HCT116 (cell line): ENCODE data around the gene H2AZ1.

ENCODE experiments used
- JUND ChIP-seq: IDR thresholded peaks from 2 replicates; pipeline ENCODE4 v1.6.1; 2012
- TF ChIP-seq, protein P1 (sequence below), 3 experiments: fragments of 200-600 bp in 1 of 3; sonication (generic) in 1 of 3; IDR thresholded peaks in 2 of 3; conservative IDR thresholded peaks in 1 of 3; 2 replicates each; pipeline ENCODE4 v1.5.1; 2012 to 2017; ENCODE audit warnings: low read depth in 2 of 3, low read length in 2 of 3, antibody characterized with exemption in 1 of 3, borderline replicate concordance in 1 of 3, control low read depth in 1 of 3, mild to moderate bottlenecking in 1 of 3, mixed read lengths in 1 of 3, mixed run types in 1 of 3, moderate library complexity in 1 of 3; ENCODE audit not compliant: insufficient read depth in 1 of 3

- TF ChIP-seq, protein P1, sequence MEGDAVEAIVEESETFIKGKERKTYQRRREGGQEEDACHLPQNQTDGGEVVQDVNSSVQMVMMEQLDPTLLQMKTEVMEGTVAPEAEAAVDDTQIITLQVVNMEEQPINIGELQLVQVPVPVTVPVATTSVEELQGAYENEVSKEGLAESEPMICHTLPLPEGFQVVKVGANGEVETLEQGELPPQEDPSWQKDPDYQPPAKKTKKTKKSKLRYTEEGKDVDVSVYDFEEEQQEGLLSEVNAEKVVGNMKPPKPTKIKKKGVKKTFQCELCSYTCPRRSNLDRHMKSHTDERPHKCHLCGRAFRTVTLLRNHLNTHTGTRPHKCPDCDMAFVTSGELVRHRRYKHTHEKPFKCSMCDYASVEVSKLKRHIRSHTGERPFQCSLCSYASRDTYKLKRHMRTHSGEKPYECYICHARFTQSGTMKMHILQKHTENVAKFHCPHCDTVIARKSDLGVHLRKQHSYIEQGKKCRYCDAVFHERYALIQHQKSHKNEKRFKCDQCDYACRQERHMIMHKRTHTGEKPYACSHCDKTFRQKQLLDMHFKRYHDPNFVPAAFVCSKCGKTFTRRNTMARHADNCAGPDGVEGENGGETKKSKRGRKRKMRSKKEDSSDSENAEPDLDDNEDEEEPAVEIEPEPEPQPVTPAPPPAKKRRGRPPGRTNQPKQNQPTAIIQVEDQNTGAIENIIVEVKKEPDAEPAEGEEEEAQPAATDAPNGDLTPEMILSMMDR (IDR thresholded peaks at IDR 0.05 in 2 of 3, conservative IDR thresholded peaks at IDR 0.05 in 1 of 3; ENCODE audit: borderline replicate concordance in 1 of 3, insufficient read depth in 1 of 3, low read depth in 2 of 3, low read length in 2 of 3) = no peak
- no peak for TF ChIP-seq JUND
Observed at GRCh38 chr4:99917575-99917974, 32.5 kb downstream of the H2AZ1 start.
